ENCODE measurements around the gene EIF5B.
A peak's percentile ranks its signal among the peaks of the same experiment; 100 is the strongest.
"Not testable (repeated sequence)": the region's sequence is repeated elsewhere in the genome, so short reads cannot be mapped to it uniquely, and the experiment has no call there.

Gene EIF5B

GRCh38 chr2:99337113-99338028 is at the start of gene EIF5B:
TSS of gene EIF5B (plus strand) at chr2:99337389. CDS start at chr2:99337555, 166 bp downstream.
- DNase-seq (ENCODE audit: low spot score), result peak; percentile 93

GRCh38 chr2:99297994-99298393 is 39.2 kb upstream of the EIF5B start:
- no peak for DNase-seq (ENCODE audit: low spot score)

- no peak for DNase-seq (ENCODE audit: low spot score)
These were observed 37.6 kb upstream of the EIF5B start for GRCh38 chr2:99299580-99299979.

GRCh38 chr2:99301097-99301496 is 36.1 kb upstream of the EIF5B start, which contains the start of gene LYG1:
TSS of gene LYG1 (minus strand) at chr2:99301197. CDS start at chr2:99295670, 5,527 bp downstream.
- not testable (repeated sequence) for DNase-seq (ENCODE audit: low spot score)

GRCh38 chr2:99317161-99317872 is 19.9 kb upstream of the EIF5B start:
- DNase-seq (ENCODE audit: low spot score), result no peak

- DNase-seq (ENCODE audit: low spot score), result not testable (repeated sequence)
These were observed 19.4 kb upstream of the EIF5B start for GRCh38 chr2:99317873-99318200.

GRCh38 chr2:99325384-99325783 is 11.8 kb upstream of the EIF5B start:
- no peak for DNase-seq (ENCODE audit: low spot score)

- peak; percentile 93 for DNase-seq (ENCODE audit: low spot score)
These were observed 1.0 kb upstream of the EIF5B start, which contains the start of gene TXNDC9 for GRCh38 chr2:99335911-99336803. TSS of gene TXNDC9 (minus strand) at chr2:99336333. CDS start at chr2:99333210, 3,123 bp downstream.

- DNase-seq (ENCODE audit: low spot score), result no peak
These were observed 431 bp upstream of the EIF5B start for GRCh38 chr2:99336804-99337112.

- no peak for DNase-seq (ENCODE audit: low spot score)
These were observed 918 bp downstream of the EIF5B start for GRCh38 chr2:99338029-99338585.

GRCh38 chr2:99340669-99341236 is 3.6 kb downstream of the EIF5B start:
- DNase-seq (ENCODE audit: low spot score), result no peak

- DNase-seq (ENCODE audit: low spot score), result no peak
These were observed 5.3 kb downstream of the EIF5B start for GRCh38 chr2:99342536-99342935.

GRCh38 chr2:99345446-99345845 is 8.3 kb downstream of the EIF5B start:
- DNase-seq (ENCODE audit: low spot score), result not testable (repeated sequence)

- no peak for DNase-seq (ENCODE audit: low spot score)
These were observed 9.0 kb downstream of the EIF5B start for GRCh38 chr2:99346218-99346617.

GRCh38 chr2:99348173-99348572 is 11.0 kb downstream of the EIF5B start:
- DNase-seq (ENCODE audit: low spot score), result no peak

GRCh38 chr2:99350194-99350593 is 13.0 kb downstream of the EIF5B start:
- DNase-seq (ENCODE audit: low spot score), result no peak

- no peak for DNase-seq (ENCODE audit: low spot score)
These were observed 16.9 kb downstream of the EIF5B start for GRCh38 chr2:99354070-99354469.

- not testable (repeated sequence) for DNase-seq (ENCODE audit: low spot score)
These were observed 17.6 kb downstream of the EIF5B start for GRCh38 chr2:99354825-99355224.

- no peak for DNase-seq (ENCODE audit: low spot score)
These were observed 19.7 kb downstream of the EIF5B start for GRCh38 chr2:99356853-99357252.

- DNase-seq (ENCODE audit: low spot score), result no peak
These were observed 28.5 kb downstream of the EIF5B start for GRCh38 chr2:99365661-99366060.

- not testable (repeated sequence) for DNase-seq (ENCODE audit: low spot score)
These were observed 31.7 kb downstream of the EIF5B start for GRCh38 chr2:99368854-99369253.

All from HuH-7 (cell line).